NCI-H2196 treated with DMSO at 0.1 percent for 48 hours (cell line): ENCODE data around the gene HSFX3.
A peak's percentile ranks its signal among the peaks of the same experiment; 100 is the strongest.
"Not testable (repeated sequence)": the region's sequence is repeated elsewhere in the genome, so short reads cannot be mapped to it uniquely, and the experiment has no call there.

Experiments used
- DNase-seq: peaks from one replicate; lab custom pipeline; 2025; ENCODE audit not compliant: unreplicated experiment; lab: John Stamatoyannopoulos, UW

HSFX3 gene

GRCh38 chrX:149545545-149546543, 3.9 kb downstream of the HSFX3 start:
- not testable (repeated sequence) for DNase-seq

GRCh38 chrX:149541521-149542047, 8.1 kb downstream of the HSFX3 start:
- DNase-seq: no peak

GRCh38 chrX:149540621-149541520, 8.9 kb downstream of the HSFX3 start, which contains the start of gene EOLA1:
Gene EOLA1 (plus strand): TSS chrX:149541012. CDS start chrX:149545631, 4,619 bp downstream.
- peak; percentile 86 for DNase-seq

GRCh38 chrX:149540131-149540620, 9.5 kb downstream of the HSFX3 start:
- peak; percentile 86 for DNase-seq

- peak; percentile 86 for DNase-seq
Observed at GRCh38 chrX:149539283-149540130, 10.2 kb downstream of the HSFX3 start.

GRCh38 chrX:149537474-149537873, 12.2 kb downstream of the HSFX3 start:
- not testable (repeated sequence) for DNase-seq

GRCh38 chrX:149534926-149535602, 14.7 kb downstream of the HSFX3 start:
- DNase-seq: not testable (repeated sequence)

- not testable (repeated sequence) for DNase-seq
Observed at GRCh38 chrX:149533999-149534398, 15.7 kb downstream of the HSFX3 start.

- not testable (repeated sequence) for DNase-seq
Observed at GRCh38 chrX:149532868-149533267, 16.9 kb downstream of the HSFX3 start.

- no peak for DNase-seq
Observed at GRCh38 chrX:149531599-149531998, 18.1 kb downstream of the HSFX3 start.

- DNase-seq: no peak
Observed at GRCh38 chrX:149528381-149528780, 21.3 kb downstream of the HSFX3 start.

- no peak for DNase-seq
Observed at GRCh38 chrX:149527705-149528104, 22.0 kb downstream of the HSFX3 start.

GRCh38 chrX:149526318-149527033, 23.2 kb downstream of the HSFX3 start:
- not testable (repeated sequence) for DNase-seq

- not testable (repeated sequence) for DNase-seq
Observed at GRCh38 chrX:149525903-149526302, 23.8 kb downstream of the HSFX3 start.

- DNase-seq: not testable (repeated sequence)
Observed at GRCh38 chrX:149525389-149525788, 24.3 kb downstream of the HSFX3 start.

- no peak for DNase-seq
Observed at GRCh38 chrX:149522916-149523315, 26.8 kb downstream of the HSFX3 start.

- DNase-seq: no peak
Observed at GRCh38 chrX:149521438-149521837, 28.3 kb downstream of the HSFX3 start.

- DNase-seq: not testable (repeated sequence)
Observed at GRCh38 chrX:149520636-149521277, 29.0 kb downstream of the HSFX3 start.
